Spleen (tissue), 7 donors: Measurements from ENCODE around the gene PPP1R9A.

Experiments used
- POLR2A ChIP-seq, 3 donors: fragments of 450-650 bp; IDR thresholded peaks; one replicate each; pipeline ENCODE4 v1.5.1; 2017; ENCODE audit warnings: antibody characterized with exemption in 3 of 3, mild to moderate bottlenecking in 1 of 3
- TF ChIP-seq, protein P1 (sequence below), 11 experiments: fragments of 200-600 bp in 7 of 11; fragments of 450-650 bp in 4 of 11; sonication (generic) in 4 of 11; IDR thresholded peaks in 8 of 11; conservative IDR thresholded peaks in 3 of 11; 1 replicate in 7 of 11; 2 replicates in 4 of 11; pipeline versions ENCODE4 v1.4.0 to v1.8.0; 2016 to 2021; ENCODE audit warnings: antibody characterized with exemption in 11 of 11, inconsistent platforms in 4 of 11, mild to moderate bottlenecking in 1 of 11
- donor health status: DM: no; HTN: no; CAD: no; lungs with moderate emphysema.
- donor health status: DM: no; HTN: no; CAD: no.
- donor health status: DM: no; HTN: no; CAD: no.

DNA sequence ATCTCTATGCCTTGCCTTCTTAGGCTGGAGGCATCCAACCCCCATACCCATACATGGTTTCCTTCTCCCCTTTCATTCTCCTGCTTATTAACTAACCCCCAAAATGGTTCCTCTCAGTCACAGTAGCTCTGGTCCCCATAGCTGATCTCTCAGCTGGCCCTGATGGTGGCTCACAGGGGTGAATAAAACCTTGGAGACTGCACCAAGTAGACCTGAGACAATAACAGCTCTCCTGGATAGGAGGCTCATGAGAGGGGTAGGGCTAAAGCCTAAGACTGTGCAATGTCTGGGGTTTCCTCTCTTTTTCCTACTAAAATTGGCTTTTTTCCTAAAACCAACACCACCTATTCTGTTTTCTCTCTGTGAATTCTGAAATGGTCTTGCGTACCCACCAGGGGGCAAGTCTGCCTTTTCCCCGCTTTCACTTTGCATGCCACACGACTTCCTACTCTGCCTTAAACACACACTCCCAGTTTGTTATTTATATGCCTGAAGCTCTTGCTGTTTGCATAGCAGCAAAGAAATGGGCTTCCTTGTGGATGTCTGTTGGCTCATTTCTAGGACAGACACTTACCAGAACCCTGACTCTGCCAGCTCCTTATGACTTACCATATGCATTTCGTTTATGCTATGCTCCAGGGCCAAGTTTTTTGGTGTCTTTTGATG lies 435.4 kb downstream of the PPP1R9A start:
- TF ChIP-seq, protein P1, sequence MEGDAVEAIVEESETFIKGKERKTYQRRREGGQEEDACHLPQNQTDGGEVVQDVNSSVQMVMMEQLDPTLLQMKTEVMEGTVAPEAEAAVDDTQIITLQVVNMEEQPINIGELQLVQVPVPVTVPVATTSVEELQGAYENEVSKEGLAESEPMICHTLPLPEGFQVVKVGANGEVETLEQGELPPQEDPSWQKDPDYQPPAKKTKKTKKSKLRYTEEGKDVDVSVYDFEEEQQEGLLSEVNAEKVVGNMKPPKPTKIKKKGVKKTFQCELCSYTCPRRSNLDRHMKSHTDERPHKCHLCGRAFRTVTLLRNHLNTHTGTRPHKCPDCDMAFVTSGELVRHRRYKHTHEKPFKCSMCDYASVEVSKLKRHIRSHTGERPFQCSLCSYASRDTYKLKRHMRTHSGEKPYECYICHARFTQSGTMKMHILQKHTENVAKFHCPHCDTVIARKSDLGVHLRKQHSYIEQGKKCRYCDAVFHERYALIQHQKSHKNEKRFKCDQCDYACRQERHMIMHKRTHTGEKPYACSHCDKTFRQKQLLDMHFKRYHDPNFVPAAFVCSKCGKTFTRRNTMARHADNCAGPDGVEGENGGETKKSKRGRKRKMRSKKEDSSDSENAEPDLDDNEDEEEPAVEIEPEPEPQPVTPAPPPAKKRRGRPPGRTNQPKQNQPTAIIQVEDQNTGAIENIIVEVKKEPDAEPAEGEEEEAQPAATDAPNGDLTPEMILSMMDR (IDR thresholded peaks at IDR 0.05 in 8 of 11, conservative IDR thresholded peaks at IDR 0.05 in 3 of 11), result no peak
- TF ChIP-seq POLR2A (IDR thresholded peaks at IDR 0.05), result no peak
